Body of pancreas (tissue), 4 donors: ENCODE measurements around the gene PIP4K2C. TPM values are rescaled to one million over a fixed set of nuclear protein-coding genes. Genes with fewer than 3 reads are reported as not detected.

Experiments
- ATAC-seq: fragments of 150-250 bp; one replicate; pipeline ENCODE4 v1.9.1; 2016
- DNase-seq, 4 donors: peaks; one replicate each; pipeline ENCODE4 v3.0.0-alpha.2; 2019
- H3K27ac ChIP-seq, 4 donors: fragments of 200-600 bp; sonication (generic); 1 replicate in 3 of 4; 2 replicates in 1 of 4; pipeline versions ENCODE4 v1.5.1 to v1.6.1; 2016 to 2019; ENCODE audit warnings: mild to moderate bottlenecking in 1 of 4, mixed read lengths in 1 of 4, moderate library complexity in 1 of 4
- H3K27me3 ChIP-seq, 2 donors: fragments of 200-600 bp; sonication (generic); one replicate each; pipeline ENCODE4 v1.6.0; 2016; ENCODE audit warnings: mild to moderate bottlenecking in 1 of 2
- H3K36me3 ChIP-seq, 2 donors: fragments of 200-600 bp; sonication (generic); replicated peaks in 1 of 2; 2 replicates each; pipeline ENCODE4 v1.5.1; 2016; ENCODE audit warnings: low read depth in 2 of 2; ENCODE audit not compliant: insufficient read depth in 1 of 2
- H3K4me1 ChIP-seq: fragments of 200-600 bp; sonication (generic); one replicate; pipeline ENCODE4 v1.6.0; 2016
- H3K4me3 ChIP-seq, 2 donors: fragments of 200-600 bp; sonication (generic); 1 replicate in 1 of 2; 2 replicates in 1 of 2; pipeline ENCODE4 v1.5.1; 2016 to 2019
- H3K9me3 ChIP-seq, 3 donors: fragments of 200-600 bp; sonication (generic); 1 replicate in 2 of 3; 2 replicates in 1 of 3; pipeline ENCODE4 v1.5.1; 2016
- CTCF ChIP-seq, 7 experiments: fragments of 450-650 bp in 4 of 7; fragments of 200-600 bp in 3 of 7; sonication (generic) in 3 of 7; IDR thresholded peaks; one replicate each; pipeline ENCODE4 v1.5.1; 2016 to 2019; ENCODE audit warnings: antibody characterized with exemption in 7 of 7
- POLR2A ChIP-seq, 3 donors: fragments of 450-650 bp; IDR thresholded peaks; one replicate each; pipeline ENCODE4 v1.6.1; 2016; ENCODE audit warnings: antibody characterized with exemption in 3 of 3, mild to moderate bottlenecking in 2 of 3
- WGBS, 2 donors: methylation state at CpG; one replicate each; pipeline ENCODE4 v1.1.5; 2017; 5-methylcytosine and 5-hydroxymethylcytosine counted together
- intact Hi-C: fragments of 100-400 bp; cut with DNase I; formaldehyde crosslinking; loops from one replicate; pipeline ENCODE4 v1.15.1; 2023
- total RNA-seq, 2 donors: library from RNA; depleted of rRNA; stranded (reverse); fragments of >200 nt; gene quantifications; one replicate each; pipeline ENCODE4 v1.1.0, GENCODE V29; 2016

PIP4K2C gene
- total RNA-seq, 2 donors from 2014 or later = 12.2 to 48.0 TPM

- Histone ChIP-seq H3K27ac (no peak overlapping the region), H3K36me3 (no peaks in the 10 kb centered on the region), H3K9me3 (no peaks in the 10 kb centered on the region), H3K27me3 (peaks cover 0 to 23% of the 10 kb centered on the region in 2 donors), H3K4me1 (peaks cover 12% of the 10 kb centered on the region), H3K4me3 (no peak overlapping the region)
- intact Hi-C loops = no loop called here
- ATAC-seq (no peak), DNase-seq (no peak)
- TF ChIP-seq CTCF (IDR thresholded peaks at IDR 0.05) (no peak), POLR2A (IDR thresholded peaks at IDR 0.05) (no peak)
- WGBS, 2 donors = 15 to 21% methylated on average over 8 to 9 of the region's 9 CpGs
Measured at GRCh38 chr12:57626921-57627445, 36.0 kb downstream of the PIP4K2C start.

- WGBS, 2 donors = 9 to 28% methylated on average over 23 to 65 of the region's 67 CpGs
- peak; percentile 25 for ATAC-seq
Measured at GRCh38 chr12:57627501-57628279, 36.7 kb downstream of the PIP4K2C start.

GRCh38 chr12:57628280-57629191 is 37.5 kb downstream of the PIP4K2C start:
- intact Hi-C loops = no loop called here
- Histone ChIP-seq H3K9me3 (no peaks in the 10 kb centered on the region), H3K27ac (no peak overlapping the region), H3K36me3 (no peaks in the 10 kb centered on the region), H3K4me1 (peaks cover 26% of the 10 kb centered on the region), H3K4me3 (no peak overlapping the region), H3K27me3 (peaks cover 0 to 31% of the 10 kb centered on the region in 2 donors)
- no peak for ATAC-seq
- TF ChIP-seq CTCF (IDR thresholded peaks at IDR 0.05) = no peak
- 56 to 74% methylated on average over 29 of the region's 29 CpGs for WGBS, 2 donors
- DNase-seq = no peak

More at GRCh38 chr12:57627501-57628279, 36.7 kb downstream of the PIP4K2C start:
- H3K9me3 ChIP-seq = no peaks in the 10 kb centered on the region
- H3K4me3 ChIP-seq = no peak overlapping the region
- peak in 1 of 4 donors; percentile 23 for DNase-seq
- H3K27me3 ChIP-seq = peaks cover 0 to 27% of the 10 kb centered on the region in 2 donors
- TF ChIP-seq POLR2A (IDR thresholded peaks at IDR 0.05) (no peak), CTCF (IDR thresholded peaks at IDR 0.05) (peak in 1 of 7 experiments; percentile 20)
- H3K36me3 ChIP-seq = no peaks in the 10 kb centered on the region
- no peak overlapping the region for H3K27ac ChIP-seq
- intact Hi-C loops = no loop called here
- peaks cover 18% of the 10 kb centered on the region for H3K4me1 ChIP-seq

GRCh38 chr12:57629897-57630471 is 39.0 kb downstream of the PIP4K2C start:
- DNase-seq (no peak), ATAC-seq (no peak)
- Histone ChIP-seq H3K36me3 (no peaks in the 10 kb centered on the region), H3K4me3 (no peak overlapping the region), H3K9me3 (no peaks in the 10 kb centered on the region), H3K27ac (no peak overlapping the region), H3K27me3 (peaks cover 0 to 31% of the 10 kb centered on the region in 2 donors), H3K4me1 (peaks cover 26% of the 10 kb centered on the region)
- intact Hi-C loops = no loop called here
- WGBS, 2 donors = 76 to 96% methylated on average over 4 to 5 of the region's 5 CpGs
- TF ChIP-seq CTCF (IDR thresholded peaks at IDR 0.05) (no peak), POLR2A (IDR thresholded peaks at IDR 0.05) (no peak)
